ENCODE measurements around the gene CLDN20. TPM values are rescaled to one million over a fixed set of nuclear protein-coding genes. Genes with fewer than 3 reads are reported as not detected.

Gene CLDN20, protein sequence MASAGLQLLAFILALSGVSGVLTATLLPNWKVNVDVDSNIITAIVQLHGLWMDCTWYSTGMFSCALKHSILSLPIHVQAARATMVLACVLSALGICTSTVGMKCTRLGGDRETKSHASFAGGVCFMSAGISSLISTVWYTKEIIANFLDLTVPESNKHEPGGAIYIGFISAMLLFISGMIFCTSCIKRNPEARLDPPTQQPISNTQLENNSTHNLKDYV
- not detected in 2 replicates for total RNA-seq

DNA sequence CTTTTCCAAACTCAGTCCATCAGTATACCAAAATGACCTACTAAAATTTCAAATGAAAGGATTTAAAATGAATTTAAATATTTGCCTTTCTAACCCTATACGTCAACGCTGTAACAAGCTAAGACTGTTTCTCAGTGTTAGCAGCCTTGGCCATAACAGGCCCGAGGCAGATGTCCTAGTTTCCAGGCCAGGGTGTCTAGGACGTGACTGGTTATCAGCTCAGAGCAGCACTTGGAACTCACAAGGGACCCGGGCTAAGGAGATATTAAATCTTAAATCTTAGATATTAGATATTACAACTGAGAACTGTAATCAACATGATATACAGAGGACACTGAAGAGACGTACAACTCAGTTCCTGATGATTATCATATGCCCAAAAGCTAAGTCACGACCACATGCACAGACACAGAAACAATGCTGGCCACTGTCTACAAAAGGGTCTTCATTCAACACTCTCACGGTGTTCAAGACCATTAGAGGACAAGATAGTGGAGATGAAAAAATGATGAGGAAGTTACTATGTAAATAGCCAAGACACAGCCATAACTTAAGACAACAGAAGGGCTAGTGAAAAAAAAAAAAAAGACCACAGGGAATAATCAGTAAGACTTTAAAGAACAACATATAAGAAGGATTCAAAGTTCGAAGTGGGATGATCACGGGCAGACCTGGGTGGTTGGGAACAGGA lies at the start of gene CLDN20:
Gene CLDN20 (plus strand): TSS at position 641 of the 691 bp plus-strand sequence. CDS start 11,707 bp downstream, outside the sequence.

DNA sequence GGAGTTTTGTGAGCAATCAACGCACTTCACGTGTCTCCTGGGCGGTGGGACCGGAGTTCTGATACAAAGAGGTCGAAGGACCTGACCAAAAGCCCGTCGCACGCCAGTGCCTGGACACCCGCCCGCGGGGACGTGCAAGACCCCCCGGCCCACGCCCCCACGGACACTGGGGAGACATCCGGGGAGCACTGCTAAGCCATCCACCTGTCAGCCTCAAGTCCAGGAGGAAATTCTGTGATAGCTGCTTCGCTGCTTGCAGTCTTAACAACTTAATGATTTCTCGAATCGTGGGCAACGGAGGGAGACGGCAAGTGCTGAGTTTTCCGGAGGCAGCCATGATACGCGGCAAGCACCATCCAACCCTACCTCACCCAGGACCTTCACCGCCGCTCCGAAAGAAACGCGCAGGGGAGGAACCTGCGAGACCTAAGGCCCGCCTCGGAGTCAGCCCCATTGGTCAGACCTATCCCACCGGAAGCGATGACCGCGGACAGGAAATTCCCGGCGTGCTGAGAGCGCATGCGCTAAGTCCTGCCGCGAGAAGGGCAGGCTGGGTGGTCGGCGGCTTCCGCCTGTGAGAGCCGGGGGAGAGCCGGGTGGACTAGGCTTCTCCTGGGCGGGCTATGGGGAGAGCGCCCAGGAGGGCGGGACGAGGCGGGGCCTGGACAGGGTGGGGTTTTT lies 50.4 kb downstream of the CLDN20 start, which contains the start of gene TFB1M:
Gene TFB1M (minus strand): TSS at position 393 of the 681 bp plus-strand sequence. CDS start 56 bp downstream, at position 337.

Other genes with a start within 250 kb of the CLDN20 start
- 10.5 and 15.9 TPM in 2 replicates for gene TFB1M, start 50.5 kb downstream of the CLDN20 start, total RNA-seq
- not detected in 2 replicates for gene NOX3, start 191.8 kb downstream of the CLDN20 start, total RNA-seq

Measured in bronchial smooth muscle cell (primary cell).